CD14-positive monocyte (primary cell): ENCODE data around the gene FAM120A. TPM values are rescaled to one million over a fixed set of nuclear protein-coding genes. Genes with fewer than 3 reads are reported as not detected.

Experiments
- DNase-seq, 3 donors: peaks; one replicate each; pipeline ENCODE4 v3.0.0-alpha.2; 2011 to 2022
- H2AFZ ChIP-seq: 2 replicates; pipeline ENCODE4 v1.6.0; 2012; ENCODE audit warnings: mild to moderate bottlenecking, low read depth, low read length, inconsistent platforms; ENCODE audit not compliant: insufficient read depth, poor library complexity, severe bottlenecking
- H3K27ac ChIP-seq, 2 donors: 1 replicate in 1 of 2; 2 replicates in 1 of 2; pipeline ENCODE4 v1.5.1; 2012 to 2013; ENCODE audit warnings: low read length in 2 of 2, control low read depth in 1 of 2, inconsistent platforms in 1 of 2, low read depth in 1 of 2, mild to moderate bottlenecking in 1 of 2
- H3K27me3 ChIP-seq, 2 donors: one replicate each; pipeline versions ENCODE4 v1.6.0 to v1.6.1; 2011 to 2013; ENCODE audit warnings: low read length in 2 of 2; ENCODE audit not compliant: control insufficient read depth in 2 of 2, insufficient read depth in 2 of 2
- H3K36me3 ChIP-seq, 2 donors: replicated peaks in 1 of 2; 1 replicate in 1 of 2; 2 replicates in 1 of 2; pipeline versions ENCODE4 v1.5.1 to v1.6.1; 2012 to 2013; ENCODE audit warnings: low read length in 2 of 2, control low read depth in 1 of 2, inconsistent platforms in 1 of 2, mild to moderate bottlenecking in 1 of 2; ENCODE audit not compliant: insufficient read depth in 2 of 2, control insufficient read depth in 1 of 2
- H3K4me1 ChIP-seq, 2 donors: 1 replicate in 1 of 2; 2 replicates in 1 of 2; pipeline versions ENCODE4 v1.5.1 to v1.6.1; 2012 to 2013; ENCODE audit warnings: low read length in 2 of 2, control low read depth in 1 of 2, inconsistent platforms in 1 of 2, mild to moderate bottlenecking in 1 of 2, moderate library complexity in 1 of 2; ENCODE audit not compliant: insufficient read depth in 2 of 2, control insufficient read depth in 1 of 2
- H3K4me2 ChIP-seq: replicated peaks from 2 replicates; pipeline ENCODE3; 2012; ENCODE audit warnings: low read length, moderate library complexity, mild to moderate bottlenecking; ENCODE audit not compliant: poor library complexity, severe bottlenecking; ENCODE audit errors: extremely low read depth
- H3K4me3 ChIP-seq, 3 experiments: fragments of 200-600 bp in 1 of 3; sonication (generic) in 1 of 3; replicated peaks in 1 of 3; 1 replicate in 2 of 3; 2 replicates in 1 of 3; pipeline ENCODE4 v1.5.1; 2011 to 2013; ENCODE audit warnings: low read length in 3 of 3, mild to moderate bottlenecking in 3 of 3, control low read depth in 2 of 3, low read depth in 2 of 3, inconsistent platforms in 1 of 3, moderate library complexity in 1 of 3
- H3K79me2 ChIP-seq: 2 replicates; pipeline ENCODE4 v1.6.0; 2012; ENCODE audit warnings: mild to moderate bottlenecking, control low read depth, inconsistent platforms, low read length, moderate library complexity; ENCODE audit not compliant: insufficient read depth
- H3K9ac ChIP-seq: 2 replicates; pipeline ENCODE4 v1.6.0; 2017; ENCODE audit warnings: low read length, mild to moderate bottlenecking; ENCODE audit not compliant: insufficient read depth, poor library complexity, severe bottlenecking
- H3K9me3 ChIP-seq, 2 donors: replicated peaks in 1 of 2; 1 replicate in 1 of 2; 2 replicates in 1 of 2; pipeline versions ENCODE4 v1.5.1 to v1.6.1; 2012 to 2013; ENCODE audit warnings: low read length in 2 of 2, control low read depth in 1 of 2; ENCODE audit not compliant: control insufficient read depth in 1 of 2, insufficient read depth in 1 of 2
- H4K20me1 ChIP-seq: 2 replicates; pipeline ENCODE4 v1.6.0; 2012; ENCODE audit warnings: mild to moderate bottlenecking, low read length, control low read depth, moderate library complexity; ENCODE audit not compliant: insufficient read depth
- H3K27ac Mint-ChIP-seq, 7 donors: one replicate each; pipeline ENCODE4 v1.8.0; 2020; ENCODE audit warnings: mild to moderate bottlenecking in 7 of 7, mixed read lengths in 7 of 7, moderate library complexity in 6 of 7, inconsistent platforms in 2 of 7
- H3K27me3 Mint-ChIP-seq, 3 donors: one replicate each; pipeline ENCODE4 v1.8.0; 2021 to 2022; ENCODE audit warnings: low read depth in 3 of 3, mild to moderate bottlenecking in 3 of 3, mixed read lengths in 3 of 3, moderate library complexity in 3 of 3, inconsistent platforms in 1 of 3
- H3K36me3 Mint-ChIP-seq, 2 donors: one replicate each; pipeline ENCODE4 v1.8.0; 2020; ENCODE audit warnings: mixed read lengths in 2 of 2, inconsistent platforms in 1 of 2, mild to moderate bottlenecking in 1 of 2
- H3K4me1 Mint-ChIP-seq: one replicate; pipeline ENCODE4 v1.8.0; 2020; ENCODE audit warnings: mild to moderate bottlenecking, mixed read lengths
- H3K4me3 Mint-ChIP-seq, 2 donors: one replicate each; pipeline ENCODE4 v1.8.0; 2020; ENCODE audit warnings: mild to moderate bottlenecking in 2 of 2, mixed read lengths in 2 of 2, moderate library complexity in 1 of 2
- H3K9me3 Mint-ChIP-seq, 7 donors: one replicate each; pipeline ENCODE4 v1.8.0; 2020 to 2022; ENCODE audit warnings: mixed read lengths in 7 of 7, mild to moderate bottlenecking in 6 of 7, moderate library complexity in 6 of 7, inconsistent platforms in 2 of 7
- CTCF ChIP-seq: fragments of 200-600 bp; IDR thresholded peaks from one replicate; pipeline ENCODE4 v1.8.0; 2022; ENCODE audit warnings: antibody characterized with exemption, mild to moderate bottlenecking
- WGBS: methylation state at CpG from one replicate; pipeline ENCODE4 v1.1.5; 2013; ENCODE audit warnings: missing lambda C conversion rate; ENCODE audit not compliant: insufficient coverage; 5-methylcytosine and 5-hydroxymethylcytosine counted together
- intact Hi-C, 2 donors: fragments of 100-400 bp; cut with micrococcal nuclease; formaldehyde crosslinking; loops; one replicate each; pipeline versions ENCODE4 v1.15.0 to v1.15.1; 2023
- polyA plus RNA-seq, 3 donors: library from polyadenylated mRNA; depleted of rRNA in 1 of 3; unstranded in 2 of 3; stranded (reverse) in 1 of 3; fragments of 300-500 nt in 2 of 3; fragments of >200 nt in 1 of 3; fragmentation: Illumina TruSeq in 2 of 3; gene quantifications; 1 replicate in 2 of 3; 2 replicates in 1 of 3; pipeline ENCODE4 v1.2.3, GENCODE V29; 2012 to 2021

The FAM120A gene
- polyA plus RNA-seq, 3 donors = 10.4 to 76.6 (median 12.7) TPM

- H3K4me1 ChIP-seq = peaks cover 8 to 10% of the 10 kb centered on the region in 2 donors
- H3K9me3 Mint-ChIP-seq = peaks cover 0 to 2% (median 1%) of the 10 kb centered on the region in 7 donors
- DNase-seq = no peak
- peaks cover 86% of the 10 kb centered on the region for H3K79me2 ChIP-seq
- intact Hi-C loops = no loop called here
- 60% methylated on average over 11 of the region's 11 CpGs for WGBS
- H3K27me3 ChIP-seq = no peaks in the 10 kb centered on the region
- no peak overlapping the region for H3K9ac ChIP-seq
- no peak overlapping the region for H3K4me3 ChIP-seq
- peaks cover 31% of the 10 kb centered on the region for H3K4me1 Mint-ChIP-seq
- H3K9me3 ChIP-seq = peaks cover 0 to 3% of the 10 kb centered on the region in 2 donors
- peak overlapping the region in 2 of 7 donors; percentile 46 to 75 for H3K27ac Mint-ChIP-seq
- no peaks in the 10 kb centered on the region for H3K27me3 Mint-ChIP-seq
- peaks cover 97% of the 10 kb centered on the region for H4K20me1 ChIP-seq
- TF ChIP-seq CTCF = no peak
- no peak overlapping the region for H3K27ac ChIP-seq
- H3K36me3 ChIP-seq = no peaks in the 10 kb centered on the region
- H2AFZ ChIP-seq = no peak overlapping the region
- no peak overlapping the region for H3K4me2 ChIP-seq
- no peak overlapping the region for H3K4me3 Mint-ChIP-seq
- peaks cover 9 to 15% of the 10 kb centered on the region in 2 donors for H3K36me3 Mint-ChIP-seq
These were observed 147.3 kb downstream of the FAM120A start for GRCh38 chr9:93598647-93599241.

- no peak for DNase-seq
- intact Hi-C loops = no loop called here
- Histone ChIP-seq H3K27ac (no peak overlapping the region), H3K9me3 (peaks cover 0 to 5% of the 10 kb centered on the region in 2 donors), H3K27me3 (no peaks in the 10 kb centered on the region), H3K4me2 (no peak overlapping the region), H3K79me2 (peaks cover 83% of the 10 kb centered on the region), H2AFZ (no peak overlapping the region), H3K36me3 (no peaks in the 10 kb centered on the region), H3K9ac (no peak overlapping the region), H4K20me1 (peaks cover 96% of the 10 kb centered on the region), H3K4me1 (peaks cover 8 to 10% of the 10 kb centered on the region in 2 donors), H3K4me3 (no peak overlapping the region)
- Mint-ChIP-seq H3K36me3 (peaks cover 9 to 21% of the 10 kb centered on the region in 2 donors), H3K4me3 (no peak overlapping the region), H3K27me3 (no peaks in the 10 kb centered on the region), H3K9me3 (peaks cover 0 to 8% (median 5%) of the 10 kb centered on the region in 7 donors), H3K4me1 (peaks cover 28% of the 10 kb centered on the region), H3K27ac (peak overlapping the region in 1 of 7 donors; percentile 32)
- 89% methylated on average over 16 of the region's 17 CpGs for WGBS
- no peak for TF ChIP-seq CTCF
These were observed 148.3 kb downstream of the FAM120A start for GRCh38 chr9:93599571-93600403.
